Measurements from ENCODE around the gene CCS.
A peak's percentile ranks its signal among the peaks of the same experiment; 100 is the strongest.
"Not testable (repeated sequence)": the region's sequence is repeated elsewhere in the genome, so short reads cannot be mapped to it uniquely, and the experiment has no call there.

Gene CCS

GRCh38 chr11:66592457-66593302 is at the start of gene CCS, which contains the start of gene CCDC87:
Gene CCS, plus strand, starts transcription at chr11:66593185. Its CDS starts 77 bp downstream, at chr11:66593262.
Gene CCDC87, minus strand, starts transcription at chr11:66593063. Its CDS starts 48 bp downstream, at chr11:66593015.
- in situ Hi-C loops (cut with HindIII; ENCODE audit: low pct_ligation_motif_present, low pct_unique_long_range_greater_than_20kb, low sequenced_read_pairs): no loop called here
- peak; percentile 91 for DNase-seq

GRCh38 chr11:66543263-66544107 is 49.5 kb upstream of the CCS start:
- DNase-seq: no peak
- in situ Hi-C loops (cut with HindIII; ENCODE audit: low pct_ligation_motif_present, low pct_unique_long_range_greater_than_20kb, low sequenced_read_pairs): no loop called here

- in situ Hi-C loops (cut with HindIII; ENCODE audit: low pct_ligation_motif_present, low pct_unique_long_range_greater_than_20kb, low sequenced_read_pairs); DNase-seq: not testable (repeated sequence)
These were observed 48.0 kb upstream of the CCS start for GRCh38 chr11:66544952-66545351.

- in situ Hi-C loops (cut with HindIII; ENCODE audit: low pct_ligation_motif_present, low pct_unique_long_range_greater_than_20kb, low sequenced_read_pairs): no loop called here
These were observed 47.2 kb upstream of the CCS start, which contains the start of gene ZDHHC24 for GRCh38 chr11:66545701-66546367. Gene ZDHHC24, minus strand, starts transcription at chr11:66546048. Its CDS starts 45 bp downstream, at chr11:66546003.

GRCh38 chr11:66546368-66546965 is 46.5 kb upstream of the CCS start, which contains the start of gene ACTN3:
Gene ACTN3, plus strand, starts transcription at chr11:66546903. Its CDS starts 35 bp downstream, at chr11:66546938.
- in situ Hi-C loops (cut with HindIII; ENCODE audit: low pct_ligation_motif_present, low pct_unique_long_range_greater_than_20kb, low sequenced_read_pairs): no loop called here
- no peak for DNase-seq

More at GRCh38 chr11:66545701-66546367, 47.2 kb upstream of the CCS start, which contains the start of gene ZDHHC24:
- DNase-seq: peak; percentile 94

- in situ Hi-C loops (cut with HindIII; ENCODE audit: low pct_ligation_motif_present, low pct_unique_long_range_greater_than_20kb, low sequenced_read_pairs): no loop called here
- no peak for DNase-seq
These were observed 45.9 kb upstream of the CCS start for GRCh38 chr11:66546966-66547661.

- in situ Hi-C loops (cut with HindIII; ENCODE audit: low pct_ligation_motif_present, low pct_unique_long_range_greater_than_20kb, low sequenced_read_pairs): no loop called here
- DNase-seq: no peak
These were observed 45.3 kb upstream of the CCS start for GRCh38 chr11:66547662-66548009.

- in situ Hi-C loops (cut with HindIII; ENCODE audit: low pct_ligation_motif_present, low pct_unique_long_range_greater_than_20kb, low sequenced_read_pairs): no loop called here
- no peak for DNase-seq
These were observed 44.9 kb upstream of the CCS start for GRCh38 chr11:66548041-66548440.

GRCh38 chr11:66548774-66549630 is 44.0 kb upstream of the CCS start:
- in situ Hi-C loops (cut with HindIII; ENCODE audit: low pct_ligation_motif_present, low pct_unique_long_range_greater_than_20kb, low sequenced_read_pairs): no loop called here

GRCh38 chr11:66549696-66550095 is 43.3 kb upstream of the CCS start:
- in situ Hi-C loops (cut with HindIII; ENCODE audit: low pct_ligation_motif_present, low pct_unique_long_range_greater_than_20kb, low sequenced_read_pairs): no loop called here

More at GRCh38 chr11:66548774-66549630, 44.0 kb upstream of the CCS start:
- no peak for DNase-seq

GRCh38 chr11:66550887-66551286 is 42.1 kb upstream of the CCS start:
- in situ Hi-C loops (cut with HindIII; ENCODE audit: low pct_ligation_motif_present, low pct_unique_long_range_greater_than_20kb, low sequenced_read_pairs): no loop called here
- DNase-seq: no peak

More at GRCh38 chr11:66549696-66550095, 43.3 kb upstream of the CCS start:
- DNase-seq: no peak

GRCh38 chr11:66554602-66555001 is 38.4 kb upstream of the CCS start:
- in situ Hi-C loops (cut with HindIII; ENCODE audit: low pct_ligation_motif_present, low pct_unique_long_range_greater_than_20kb, low sequenced_read_pairs): no loop called here
- DNase-seq: no peak

- in situ Hi-C loops (cut with HindIII; ENCODE audit: low pct_ligation_motif_present, low pct_unique_long_range_greater_than_20kb, low sequenced_read_pairs): no loop called here
- DNase-seq: no peak
These were observed 37.6 kb upstream of the CCS start for GRCh38 chr11:66555416-66555815.

- DNase-seq: no peak
- in situ Hi-C loops (cut with HindIII; ENCODE audit: low pct_ligation_motif_present, low pct_unique_long_range_greater_than_20kb, low sequenced_read_pairs): no loop called here
These were observed 36.9 kb upstream of the CCS start for GRCh38 chr11:66556086-66556485.

GRCh38 chr11:66557733-66558326 is 35.2 kb upstream of the CCS start:
- in situ Hi-C loops (cut with HindIII; ENCODE audit: low pct_ligation_motif_present, low pct_unique_long_range_greater_than_20kb, low sequenced_read_pairs): no loop called here
- DNase-seq: no peak

GRCh38 chr11:66559142-66559865 is 33.7 kb upstream of the CCS start:
- in situ Hi-C loops (cut with HindIII; ENCODE audit: low pct_ligation_motif_present, low pct_unique_long_range_greater_than_20kb, low sequenced_read_pairs): no loop called here
- DNase-seq: no peak

Measured in ACHN (cell line).